ENCODE data around the gene FCSK. TPM values are rescaled to one million over a fixed set of nuclear protein-coding genes. Genes with fewer than 3 reads are reported as not detected.

FCSK gene
- total and polyA plus RNA-seq, 8 donors, result 11.7 to 33.6 (median 15.2) TPM

DNA sequence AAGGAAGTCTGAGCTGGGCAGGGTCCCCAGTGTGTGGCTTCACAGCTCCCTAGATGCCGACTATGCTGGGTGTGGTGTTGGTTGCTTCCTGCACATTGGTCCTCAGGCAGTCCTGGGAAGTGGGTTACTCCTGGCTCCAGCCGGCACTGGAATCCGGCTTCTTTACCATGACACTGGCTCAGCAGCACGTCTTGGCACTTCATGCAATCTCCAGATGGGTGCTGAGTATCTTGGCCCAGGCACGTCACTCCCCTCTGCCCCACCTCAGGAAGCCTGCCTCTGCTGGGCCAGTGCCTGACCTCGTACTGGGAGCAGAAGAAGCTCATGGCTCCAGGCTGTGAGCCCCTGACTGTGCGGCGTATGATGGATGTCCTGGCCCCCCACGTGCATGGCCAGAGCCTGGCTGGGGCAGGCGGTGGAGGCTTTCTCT lies 24.5 kb downstream of the FCSK start:
- H3K4me1 ChIP-seq, result peaks cover 0 to 3% (median 0%) of the 10 kb centered on the region in 3 donors
- no peak for FAIRE-seq
- WGBS, 2 donors, result 82 to 86% methylated on average over 10 of the region's 10 CpGs
- no peak overlapping the region for H3K4me3 ChIP-seq
- H3K36me3 ChIP-seq, result peaks cover 0 to 28% (median 6%) of the 10 kb centered on the region in 3 donors
- no peak overlapping the region for H3K27ac ChIP-seq
- ATAC-seq, result peak in 1 of 4 donors; percentile 3
- intact Hi-C loops (cut with DNase I), result loop anchor here in 1 of 3 donors (10.0 kb wide), 1 partner anchor 84 kb away; no protein-coding TSS in a partner anchor
- peak in 1 of 6 donors; percentile 49 for DNase-seq
- TF ChIP-seq, protein P1, sequence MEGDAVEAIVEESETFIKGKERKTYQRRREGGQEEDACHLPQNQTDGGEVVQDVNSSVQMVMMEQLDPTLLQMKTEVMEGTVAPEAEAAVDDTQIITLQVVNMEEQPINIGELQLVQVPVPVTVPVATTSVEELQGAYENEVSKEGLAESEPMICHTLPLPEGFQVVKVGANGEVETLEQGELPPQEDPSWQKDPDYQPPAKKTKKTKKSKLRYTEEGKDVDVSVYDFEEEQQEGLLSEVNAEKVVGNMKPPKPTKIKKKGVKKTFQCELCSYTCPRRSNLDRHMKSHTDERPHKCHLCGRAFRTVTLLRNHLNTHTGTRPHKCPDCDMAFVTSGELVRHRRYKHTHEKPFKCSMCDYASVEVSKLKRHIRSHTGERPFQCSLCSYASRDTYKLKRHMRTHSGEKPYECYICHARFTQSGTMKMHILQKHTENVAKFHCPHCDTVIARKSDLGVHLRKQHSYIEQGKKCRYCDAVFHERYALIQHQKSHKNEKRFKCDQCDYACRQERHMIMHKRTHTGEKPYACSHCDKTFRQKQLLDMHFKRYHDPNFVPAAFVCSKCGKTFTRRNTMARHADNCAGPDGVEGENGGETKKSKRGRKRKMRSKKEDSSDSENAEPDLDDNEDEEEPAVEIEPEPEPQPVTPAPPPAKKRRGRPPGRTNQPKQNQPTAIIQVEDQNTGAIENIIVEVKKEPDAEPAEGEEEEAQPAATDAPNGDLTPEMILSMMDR (IDR thresholded peaks at IDR 0.05), result no peak
- H3K27me3 ChIP-seq, result no peaks in the 10 kb centered on the region
- no peaks in the 10 kb centered on the region for H3K9me3 ChIP-seq

DNA sequence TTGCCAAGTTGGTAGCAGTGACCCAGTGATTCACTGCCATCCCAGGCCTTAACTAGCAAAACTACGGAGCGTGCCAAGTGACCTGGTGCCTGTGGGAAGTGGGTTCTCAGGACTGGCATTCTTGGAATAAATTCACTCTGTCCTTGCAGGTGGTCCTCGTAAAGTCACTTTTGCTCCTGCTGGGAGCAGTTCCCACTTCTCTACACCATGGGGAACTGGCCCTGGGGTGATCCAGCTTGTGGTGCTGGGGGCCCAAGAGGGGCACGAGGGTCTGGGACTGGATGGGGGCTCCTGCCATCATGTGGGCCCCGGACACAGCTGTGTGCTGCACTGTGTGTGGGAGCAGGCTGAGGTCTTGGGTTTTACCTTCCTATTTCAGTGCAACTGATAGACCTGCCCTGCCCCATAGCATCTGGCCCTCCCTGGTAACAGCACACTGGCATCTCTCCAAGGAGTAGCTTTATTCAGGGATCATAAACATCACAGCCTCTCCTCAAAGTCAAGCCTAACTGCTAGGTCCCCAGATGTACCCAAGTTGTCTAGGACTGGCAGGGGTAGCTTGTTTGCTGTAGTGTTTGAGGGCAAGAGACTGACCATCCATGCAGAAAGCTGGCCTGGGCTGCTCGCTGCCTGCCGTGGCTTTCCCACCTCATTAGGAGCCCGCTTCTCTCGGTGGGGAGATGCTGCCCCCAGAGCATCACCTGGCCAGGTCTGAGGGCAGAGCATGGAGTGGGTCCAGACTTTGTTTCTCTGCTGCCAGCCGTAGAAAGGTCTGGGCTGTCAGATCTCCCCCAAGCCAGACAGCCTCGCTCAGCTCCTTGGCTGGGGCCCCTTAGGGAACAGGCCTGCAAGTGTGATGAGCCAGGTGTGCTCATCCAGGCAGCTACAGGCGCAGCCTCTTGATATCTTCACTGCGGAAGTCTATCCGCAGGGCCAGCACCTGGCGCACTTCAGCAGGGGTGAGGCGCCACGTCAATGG lies 26.0 kb downstream of the FCSK start:
- Histone ChIP-seq H3K36me3 (peaks cover 0 to 24% (median 3%) of the 10 kb centered on the region in 3 donors), H3K27me3 (no peaks in the 10 kb centered on the region), H3K4me1 (peaks cover 0 to 3% (median 0%) of the 10 kb centered on the region in 3 donors), H3K4me3 (no peak overlapping the region), H3K27ac (no peak overlapping the region), H3K9me3 (no peaks in the 10 kb centered on the region)
- DNase-seq (no peak), ATAC-seq (peak in 2 of 4 donors; percentile 33 to 35), FAIRE-seq (no peak)
- WGBS, 2 donors, result 88 to 92% methylated on average over 17 of the region's 17 CpGs
- TF ChIP-seq, protein P1 (IDR thresholded peaks at IDR 0.05), result no peak
- intact Hi-C loops (cut with DNase I), result no loop called here

DNA sequence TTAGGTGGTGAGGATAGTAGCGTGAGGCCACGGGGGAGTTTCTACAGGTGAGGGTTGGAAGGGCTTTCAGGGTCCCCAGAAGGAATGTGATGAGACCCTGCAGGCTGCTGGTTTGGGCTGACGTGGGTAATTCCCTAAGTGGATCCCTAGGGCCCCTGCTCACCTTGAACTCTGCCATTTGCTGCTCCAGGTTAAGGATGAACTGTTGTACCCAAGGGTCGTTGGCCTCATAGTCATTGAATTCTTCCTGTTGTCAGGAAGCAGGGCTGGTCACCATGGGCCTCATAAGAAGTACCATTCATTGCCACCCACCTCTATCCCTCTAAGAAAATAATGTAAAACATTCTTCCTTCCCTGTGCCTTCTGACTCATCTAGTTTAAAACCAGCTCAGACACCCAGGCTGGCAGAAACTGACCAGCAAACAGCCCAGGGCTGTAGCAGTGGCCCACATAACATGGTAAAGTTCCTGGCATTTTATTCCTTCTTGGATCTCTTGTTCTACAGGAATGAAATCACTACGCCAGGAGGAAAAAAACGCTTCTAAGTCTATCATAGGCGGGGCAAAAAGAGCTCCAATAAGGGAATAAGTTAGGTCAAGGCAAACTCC lies 27.6 kb downstream of the FCSK start:
- no peak overlapping the region for H3K27ac ChIP-seq
- no peaks in the 10 kb centered on the region for H3K27me3 ChIP-seq
- intact Hi-C loops (cut with DNase I), result no loop called here
- H3K4me1 ChIP-seq, result no peaks in the 10 kb centered on the region
- peaks cover 0 to 25% (median 0%) of the 10 kb centered on the region in 3 donors for H3K36me3 ChIP-seq
- H3K4me3 ChIP-seq, result no peak overlapping the region
- no peaks in the 10 kb centered on the region for H3K9me3 ChIP-seq
- DNase-seq (no peak), FAIRE-seq (no peak), ATAC-seq (no peak)
- 84 to 87% methylated on average over 7 of the region's 7 CpGs for WGBS, 2 donors
- TF ChIP-seq, protein P1 (IDR thresholded peaks at IDR 0.05), result no peak

DNA sequence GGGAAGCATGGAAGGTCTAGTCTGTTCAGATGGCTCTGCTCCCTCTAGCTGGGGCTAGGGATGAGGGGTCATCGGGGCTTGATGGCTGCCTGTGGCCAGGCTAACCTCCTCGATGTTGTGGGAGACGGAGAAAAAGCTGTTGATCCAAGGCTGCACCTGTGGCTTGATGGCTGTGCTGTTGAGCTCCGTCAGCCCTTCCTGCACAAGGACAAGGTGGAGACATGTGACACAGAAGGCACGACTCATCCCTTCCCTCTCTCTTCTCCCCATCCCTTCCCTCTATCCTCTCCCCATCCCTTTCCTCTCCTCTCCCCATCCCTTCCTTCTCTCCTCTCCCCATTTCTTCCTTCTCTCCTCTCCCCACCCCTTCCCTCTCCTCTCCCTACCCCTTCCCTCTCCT lies 28.2 kb downstream of the FCSK start:
- TF ChIP-seq, protein P1 (IDR thresholded peaks at IDR 0.05), result no peak
- peaks cover 0 to 25% (median 0%) of the 10 kb centered on the region in 3 donors for H3K36me3 ChIP-seq
- no peak overlapping the region for H3K27ac ChIP-seq
- intact Hi-C loops (cut with DNase I), result no loop called here
- WGBS, 2 donors, result 83 to 84% methylated on average over 5 of the region's 5 CpGs
- H3K9me3 ChIP-seq, result no peaks in the 10 kb centered on the region
- H3K4me1 ChIP-seq, result no peaks in the 10 kb centered on the region
- no peak overlapping the region for H3K4me3 ChIP-seq
- no peaks in the 10 kb centered on the region for H3K27me3 ChIP-seq
- DNase-seq, result no peak
- no peak for FAIRE-seq
- no peak for ATAC-seq
